Nephron progenitor cell (in vitro differentiated cells): ENCODE measurements around the gene PTPRA.
"Not testable (repeated sequence)": the region's sequence is repeated elsewhere in the genome, so short reads cannot be mapped to it uniquely, and the experiment has no call there.

Source experiments
- DNase-seq: peaks from one replicate; pipeline ENCODE4 v3.0.0; 2021
- H3K27ac Mint-ChIP-seq: 2 replicates; pipeline ENCODE4 v1.8.0; 2021; ENCODE audit warnings: mild to moderate bottlenecking, moderate library complexity, mixed read lengths
- H3K27me3 Mint-ChIP-seq: 2 replicates; pipeline ENCODE4 v1.8.0; 2021; ENCODE audit warnings: mild to moderate bottlenecking, low read depth, mixed read lengths; ENCODE audit not compliant: poor library complexity
- H3K36me3 Mint-ChIP-seq: 2 replicates; pipeline ENCODE4 v1.8.0; 2021; ENCODE audit warnings: low read depth, mixed read lengths
- H3K4me1 Mint-ChIP-seq: 2 replicates; pipeline ENCODE4 v1.8.0; 2021; ENCODE audit warnings: mixed read lengths
- H3K4me3 Mint-ChIP-seq: 2 replicates; pipeline ENCODE4 v1.8.0; 2021; ENCODE audit warnings: mild to moderate bottlenecking, moderate library complexity, mixed read lengths
- H3K9me3 Mint-ChIP-seq: 2 replicates; pipeline ENCODE4 v1.8.0; 2021; ENCODE audit warnings: mild to moderate bottlenecking, moderate library complexity, mixed read lengths
- TF ChIP-seq, protein P1 (sequence below): fragments of 200-600 bp; sonication (generic); IDR thresholded peaks from 2 replicates; pipeline ENCODE4 v1.5.0; 2021; ENCODE audit warnings: antibody characterized with exemption

Gene PTPRA

DNA sequence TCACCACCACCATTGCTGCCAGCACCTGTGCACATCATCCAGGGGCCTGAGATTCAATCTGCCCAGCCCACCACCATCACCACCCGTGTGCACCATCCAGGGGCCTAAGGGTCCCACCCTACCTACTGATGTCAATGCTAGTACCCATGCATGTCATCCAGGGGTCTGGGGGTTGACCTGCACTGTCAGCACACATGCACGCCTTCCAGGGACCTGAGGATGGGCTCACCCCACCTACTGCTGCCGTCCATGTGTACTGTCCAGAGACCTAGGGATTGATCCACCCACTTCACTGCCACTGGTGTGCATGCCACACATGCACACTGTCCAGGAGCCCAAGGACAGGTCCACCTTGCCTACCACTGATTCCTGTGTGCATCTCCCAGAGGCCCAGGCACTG is 186.2 kb downstream of the PTPRA start:
- DNase-seq: no peak
- peaks cover 12% of the 10 kb centered on the region for H3K27me3 Mint-ChIP-seq
- no peak overlapping the region for H3K27ac Mint-ChIP-seq
- TF ChIP-seq, protein P1, sequence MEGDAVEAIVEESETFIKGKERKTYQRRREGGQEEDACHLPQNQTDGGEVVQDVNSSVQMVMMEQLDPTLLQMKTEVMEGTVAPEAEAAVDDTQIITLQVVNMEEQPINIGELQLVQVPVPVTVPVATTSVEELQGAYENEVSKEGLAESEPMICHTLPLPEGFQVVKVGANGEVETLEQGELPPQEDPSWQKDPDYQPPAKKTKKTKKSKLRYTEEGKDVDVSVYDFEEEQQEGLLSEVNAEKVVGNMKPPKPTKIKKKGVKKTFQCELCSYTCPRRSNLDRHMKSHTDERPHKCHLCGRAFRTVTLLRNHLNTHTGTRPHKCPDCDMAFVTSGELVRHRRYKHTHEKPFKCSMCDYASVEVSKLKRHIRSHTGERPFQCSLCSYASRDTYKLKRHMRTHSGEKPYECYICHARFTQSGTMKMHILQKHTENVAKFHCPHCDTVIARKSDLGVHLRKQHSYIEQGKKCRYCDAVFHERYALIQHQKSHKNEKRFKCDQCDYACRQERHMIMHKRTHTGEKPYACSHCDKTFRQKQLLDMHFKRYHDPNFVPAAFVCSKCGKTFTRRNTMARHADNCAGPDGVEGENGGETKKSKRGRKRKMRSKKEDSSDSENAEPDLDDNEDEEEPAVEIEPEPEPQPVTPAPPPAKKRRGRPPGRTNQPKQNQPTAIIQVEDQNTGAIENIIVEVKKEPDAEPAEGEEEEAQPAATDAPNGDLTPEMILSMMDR: no peak
- no peaks in the 10 kb centered on the region for H3K36me3 Mint-ChIP-seq
- H3K9me3 Mint-ChIP-seq: no peaks in the 10 kb centered on the region
- H3K4me1 Mint-ChIP-seq: no peaks in the 10 kb centered on the region
- no peak overlapping the region for H3K4me3 Mint-ChIP-seq

DNA sequence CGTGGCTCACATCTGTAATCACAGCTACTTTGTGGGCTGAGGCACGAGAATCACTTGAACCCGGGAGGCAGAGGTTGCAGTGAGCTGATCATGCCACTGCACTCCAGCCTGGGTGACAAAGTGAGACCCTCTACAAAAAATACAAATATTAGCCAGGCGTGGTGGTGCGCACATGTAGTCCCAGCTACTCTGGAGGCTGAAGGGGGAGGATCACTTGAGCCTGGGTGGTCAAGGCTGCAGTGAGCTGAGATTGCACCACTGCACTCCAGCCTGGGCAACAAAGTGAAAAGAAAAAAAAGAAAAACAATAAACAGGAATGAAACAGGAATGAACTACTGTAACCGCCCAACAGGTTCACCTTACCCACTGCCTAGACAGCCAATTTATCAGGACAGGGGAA is 190.8 kb downstream of the PTPRA start:
- DNase-seq, H3K9me3 Mint-ChIP-seq, H3K27ac Mint-ChIP-seq, H3K36me3 Mint-ChIP-seq, H3K4me3 Mint-ChIP-seq: not testable (repeated sequence)
- Mint-ChIP-seq H3K4me1 (peaks cover 16% of the 10 kb centered on the region), H3K27me3 (peaks cover 43% of the 10 kb centered on the region)

DNA sequence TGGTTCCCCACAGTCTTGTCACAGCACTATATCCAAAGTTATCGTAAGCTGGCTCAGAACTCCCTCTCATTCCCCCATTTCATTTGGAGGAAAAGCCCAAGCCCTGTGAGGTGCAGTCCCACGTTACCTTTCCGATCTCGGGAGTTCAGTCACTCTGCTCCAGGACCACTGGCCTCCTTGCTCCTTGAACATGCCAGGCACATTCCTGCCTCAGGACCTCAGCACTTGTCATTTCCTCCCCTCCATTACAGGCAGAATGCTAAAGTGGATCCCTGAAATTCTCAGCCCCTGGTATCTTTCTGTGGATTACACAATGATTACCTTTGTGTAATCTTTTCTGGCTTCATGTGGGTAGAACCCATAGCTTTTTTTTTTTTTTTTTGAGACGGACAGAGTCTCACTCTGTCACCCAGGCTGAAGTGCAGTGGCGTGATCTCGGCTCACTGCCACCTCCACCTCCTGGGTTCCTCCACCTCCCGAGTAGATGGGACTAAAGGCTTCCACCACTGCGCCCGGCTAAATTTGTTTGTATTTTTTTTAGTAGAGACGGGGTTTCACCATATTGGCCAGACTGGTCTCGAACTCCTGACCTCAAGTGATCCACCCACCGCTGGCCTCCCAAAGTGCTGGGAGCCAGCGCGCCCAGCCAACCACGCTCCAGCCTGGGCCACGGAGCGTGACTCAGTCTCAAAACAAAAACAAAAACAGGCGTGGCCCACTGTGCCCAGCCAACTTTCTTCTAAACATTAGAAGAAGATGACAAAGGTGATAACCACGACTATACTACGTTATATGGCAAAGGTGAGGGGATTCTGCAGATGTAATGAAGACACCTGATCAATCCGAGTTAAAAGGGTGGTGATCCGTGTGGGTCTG is 194.1 kb downstream of the PTPRA start:
- Mint-ChIP-seq H3K4me1 (peaks cover 23% of the 10 kb centered on the region), H3K4me3 (no peak overlapping the region), H3K27ac (no peak overlapping the region), H3K9me3 (no peaks in the 10 kb centered on the region), H3K27me3 (peaks cover 73% of the 10 kb centered on the region), H3K36me3 (no peaks in the 10 kb centered on the region)
- TF ChIP-seq, protein P1: no peak
- no peak for DNase-seq

DNA sequence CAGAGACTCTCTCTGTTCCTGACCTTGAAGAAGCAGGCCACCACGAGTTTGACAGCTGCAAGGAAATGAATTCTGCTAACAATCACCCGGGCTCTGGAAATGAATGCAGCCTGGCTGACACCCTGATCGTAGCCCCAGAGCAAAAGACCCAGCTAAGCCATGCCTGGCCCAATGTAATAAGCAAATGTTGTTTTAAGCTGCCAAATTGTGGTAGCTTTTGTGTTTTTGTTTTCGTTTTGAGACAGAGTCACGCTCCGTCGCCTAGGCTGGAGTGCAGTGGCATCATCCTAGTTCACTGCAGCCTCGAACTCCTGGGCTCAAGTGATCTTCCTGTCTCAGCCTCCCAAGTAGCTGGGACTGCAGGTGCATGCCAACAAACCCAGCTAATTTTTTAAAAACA is 194.8 kb downstream of the PTPRA start:
- Mint-ChIP-seq H3K27me3 (peaks cover 80% of the 10 kb centered on the region), H3K27ac (no peak overlapping the region), H3K9me3 (no peaks in the 10 kb centered on the region), H3K4me3 (no peak overlapping the region), H3K4me1 (peaks cover 30% of the 10 kb centered on the region), H3K36me3 (no peaks in the 10 kb centered on the region)
- TF ChIP-seq, protein P1: no peak
- no peak for DNase-seq

DNA sequence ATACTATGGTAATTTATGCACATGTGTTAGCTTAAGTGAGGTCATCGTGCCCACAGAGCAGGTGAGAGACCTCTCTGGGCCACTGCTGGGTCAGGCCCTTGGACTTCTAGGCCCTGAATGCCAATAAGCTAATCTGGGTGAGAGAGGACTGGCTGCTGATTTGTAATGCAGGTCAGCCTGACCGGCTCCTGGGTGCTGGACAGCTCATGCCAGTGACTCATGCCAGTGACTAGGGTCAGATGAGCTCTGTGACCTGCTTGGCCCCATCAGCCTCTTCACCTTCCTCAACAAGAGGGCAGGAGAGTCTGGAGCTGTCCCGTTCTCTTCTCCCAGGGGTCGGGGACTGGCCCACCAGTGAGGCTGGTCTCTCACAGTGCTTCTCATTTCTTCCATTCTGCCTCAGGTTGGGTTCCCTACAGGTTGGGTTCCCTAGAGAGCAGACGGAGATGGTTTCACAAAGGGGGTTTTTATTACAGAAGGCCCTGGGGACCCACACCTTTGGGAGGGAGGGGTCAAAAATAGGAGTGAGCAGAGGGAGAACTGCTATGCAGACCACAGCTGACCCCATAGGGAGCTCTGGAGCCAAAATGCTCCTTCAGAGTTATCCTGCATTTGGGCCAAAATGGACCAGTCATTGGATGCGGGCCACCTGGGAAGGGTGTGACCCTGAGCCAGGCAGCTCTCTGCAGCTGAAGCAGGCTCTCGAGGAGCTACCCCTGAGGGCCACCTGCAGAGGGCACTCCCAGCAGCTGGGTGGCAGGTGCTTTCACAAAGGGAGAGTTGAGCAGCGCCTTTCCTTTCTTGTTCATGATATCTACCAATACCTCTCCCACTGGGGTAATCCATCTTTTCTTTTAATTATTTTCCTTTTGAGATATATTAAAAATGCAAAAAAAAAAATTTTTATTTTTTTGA is 196.0 kb downstream of the PTPRA start:
- no peak for DNase-seq
- Mint-ChIP-seq H3K9me3 (no peaks in the 10 kb centered on the region), H3K4me3 (no peak overlapping the region)

DNA sequence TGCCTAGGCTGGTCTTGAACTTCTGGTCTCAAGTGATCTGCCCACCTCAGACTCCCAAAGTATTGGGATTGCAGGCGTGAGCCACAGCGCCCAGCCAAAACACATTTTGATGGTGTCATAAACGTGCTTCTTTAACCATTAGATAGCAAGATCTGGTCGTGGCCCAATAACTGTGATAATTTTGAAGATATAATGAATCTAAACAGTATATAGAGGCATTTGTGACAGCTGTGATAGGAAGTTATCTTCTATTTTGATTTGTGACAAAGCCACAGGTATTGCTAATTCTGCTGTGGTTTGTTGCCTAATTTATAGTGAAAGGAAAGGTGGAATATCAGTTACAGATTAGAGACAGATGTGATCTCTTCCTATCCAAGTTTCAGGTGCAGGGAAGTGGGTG is 197.4 kb downstream of the PTPRA start:
- Mint-ChIP-seq H3K27ac (no peak overlapping the region), H3K4me3 (peak overlapping the region; percentile 51), H3K4me1 (peaks cover 32% of the 10 kb centered on the region), H3K36me3 (no peaks in the 10 kb centered on the region), H3K9me3 (no peaks in the 10 kb centered on the region), H3K27me3 (peaks cover 90% of the 10 kb centered on the region)
- TF ChIP-seq, protein P1: no peak
- DNase-seq: no peak

More for the DNA sequence above, 196.0 kb downstream of the PTPRA start:
- Mint-ChIP-seq H3K27ac (no peak overlapping the region), H3K4me1 (peaks cover 32% of the 10 kb centered on the region), H3K27me3 (peaks cover 87% of the 10 kb centered on the region), H3K36me3 (no peaks in the 10 kb centered on the region)
- TF ChIP-seq, protein P1: no peak
